ENCODE data around the gene CDH23. TPM values are rescaled to one million over a fixed set of nuclear protein-coding genes. Genes with fewer than 3 reads are reported as not detected.

Gene CDH23
- total and polyA plus RNA-seq, 2 of the 8 experiments (the other 6 are each of a cell fraction or from before 2014, with no cell fraction given) = 1.9 to 4.9 TPM

- Histone ChIP-seq H4K5ac (ENCODE audit: insufficient read length, low read depth, low read length) (no peak overlapping the region), H2AK5ac (ENCODE audit: low read depth, low read length) (no peak overlapping the region), H3K4ac (replicated peaks; ENCODE audit: insufficient read length, low read depth, low read length) (no peak overlapping the region), H4K91ac (replicated peaks; ENCODE audit: insufficient read length, low read length) (no peak overlapping the region), H3K27me3 (replicated peaks in 1 of 4; ENCODE audit: control insufficient read depth in 3 of 4, extremely low read depth in 1 of 4, insufficient read depth in 3 of 4, low read length in 3 of 4) (peaks cover 0 to 5% (median 0%) of the 10 kb centered on the region in 4 experiments; a peak in 2 of 7 replicates), H3K4me3 (ENCODE audit: extremely low read depth in 1 of 4, insufficient read depth in 2 of 4, low read depth in 3 of 4, low read length in 4 of 4) (no peak overlapping the region), H3K27ac (ENCODE audit: low read depth, low read length) (no peak overlapping the region), H2AFZ (ENCODE audit: low read length) (no peak overlapping the region), H3K4me2 (ENCODE audit: insufficient read depth in 1 of 2, low read depth in 2 of 2, low read length in 2 of 2) (no peak overlapping the region), H2BK120ac (replicated peaks; ENCODE audit: low read depth, low read length) (no peak overlapping the region), H3K36me3 (ENCODE audit: control insufficient read depth in 2 of 4, insufficient read depth in 4 of 4, low read length in 3 of 4) (no peaks in the 10 kb centered on the region), H3K18ac (ENCODE audit: extremely low read depth, low read length) (no peak overlapping the region), H3K79me1 (ENCODE audit: low read depth, low read length) (no peaks in the 10 kb centered on the region), H3K23me2 (ENCODE audit: low read depth, low read length) (no peaks in the 10 kb centered on the region), H2BK5ac (ENCODE audit: low read depth, low read length) (no peak overlapping the region; the same call in 1 of the 2 replicates), H2BK12ac (ENCODE audit: low read depth, low read length) (no peak overlapping the region), H3K79me2 (ENCODE audit: control insufficient read depth in 1 of 2, insufficient read depth in 2 of 2, low read length in 2 of 2) (no peaks in the 10 kb centered on the region), H3K4me1 (replicated peaks in 1 of 4; ENCODE audit: control insufficient read depth in 3 of 4, insufficient read depth in 4 of 4, low read length in 3 of 4) (no peaks in the 10 kb centered on the region), H3K9me3 (ENCODE audit: insufficient read depth in 2 of 2, low read depth in 1 of 2, low read length in 1 of 2) (no peaks in the 10 kb centered on the region), H4K20me1 (replicated peaks in 1 of 2; ENCODE audit: control insufficient read depth in 1 of 2, insufficient read depth in 2 of 2, low read length in 2 of 2) (peaks cover 0 to 2% of the 10 kb centered on the region in 2 experiments), H4K8ac (ENCODE audit: extremely low read depth, insufficient read depth, low read length) (no peak overlapping the region), H3K14ac (ENCODE audit: insufficient read length) (no peak overlapping the region), H3K56ac (replicated peaks; ENCODE audit: insufficient read length, low read depth, low read length) (no peak overlapping the region), H3K23ac (ENCODE audit: insufficient read length) (no peak overlapping the region), H2BK15ac (ENCODE audit: low read length) (no peak overlapping the region), H2BK20ac (ENCODE audit: low read length) (no peak overlapping the region), H3K9ac (replicated peaks in 1 of 4; ENCODE audit: extremely low read depth in 1 of 4, low read depth in 3 of 4, low read length in 3 of 4) (no peak overlapping the region)
- CTCF ChIA-PET (ENCODE audit: partially characterized antibody) = interaction anchor here (0.7 to 1.4 kb wide), 3 partner anchors 13 to 97 kb away, joined by 3 to 4 read pairs (median 3); partner anchors contain the start of gene VSIR
- WGBS, 2 experiments (ENCODE audit: extremely low coverage in 1 of 2, insufficient coverage in 1 of 2, insufficient read length in 1 of 2, insufficient replicate concordance in 2 of 2, low coverage in 1 of 2, low lambda C conversion rate in 2 of 2, missing lambda C conversion rate in 1 of 2) = 98% methylated on average over 5 of the region's 10 CpGs; no CpG with 5 or more reads in 1 of the 2 experiments
- no peak for TF ChIP-seq BACH1 (IDR thresholded peaks at IDR 0.05; ENCODE audit: low read length)
- TF ChIP-seq CTCF (IDR thresholded peaks at IDR 0.05; ENCODE audit: control extremely low read depth in 1 of 3, insufficient read depth in 1 of 3, low read depth in 1 of 3, low read length in 3 of 3) = no peak
- TF ChIP-seq SRF (IDR thresholded peaks at IDR 0.05; ENCODE audit: low read depth, low read length) = no peak
- no peak for TF ChIP-seq POLR2AphosphoS5 (IDR thresholded peaks at IDR 0.05; ENCODE audit: low read depth, low read length)
- TF ChIP-seq SIN3A (conservative IDR thresholded peaks at IDR 0.05 in 1 of 2, IDR thresholded peaks at IDR 0.05 in 1 of 2; ENCODE audit: low read depth in 1 of 2, low read length in 2 of 2) = no peak
- no peak for TF ChIP-seq SUZ12 (IDR thresholded peaks at IDR 0.05; ENCODE audit: low read length)
- POLR2A ChIA-PET (ENCODE audit: partially characterized antibody) = no interaction called here
- FAIRE-seq (no peak), DNase-seq (ENCODE audit: low read depth in 1 of 2, low spot score in 2 of 2) (no peak)
These were observed 402.4 kb downstream of the CDH23 start for GRCh38 chr10:71799112-71799511.
